ENCODE results near the gene ZNF628. TPM values are rescaled to one million over a fixed set of nuclear protein-coding genes. Genes with fewer than 3 reads are reported as not detected.

Gene ZNF628
- total and polyA plus RNA-seq, 10 donors, result 1.4 to 13.6 (median 7.9) TPM

DNA sequence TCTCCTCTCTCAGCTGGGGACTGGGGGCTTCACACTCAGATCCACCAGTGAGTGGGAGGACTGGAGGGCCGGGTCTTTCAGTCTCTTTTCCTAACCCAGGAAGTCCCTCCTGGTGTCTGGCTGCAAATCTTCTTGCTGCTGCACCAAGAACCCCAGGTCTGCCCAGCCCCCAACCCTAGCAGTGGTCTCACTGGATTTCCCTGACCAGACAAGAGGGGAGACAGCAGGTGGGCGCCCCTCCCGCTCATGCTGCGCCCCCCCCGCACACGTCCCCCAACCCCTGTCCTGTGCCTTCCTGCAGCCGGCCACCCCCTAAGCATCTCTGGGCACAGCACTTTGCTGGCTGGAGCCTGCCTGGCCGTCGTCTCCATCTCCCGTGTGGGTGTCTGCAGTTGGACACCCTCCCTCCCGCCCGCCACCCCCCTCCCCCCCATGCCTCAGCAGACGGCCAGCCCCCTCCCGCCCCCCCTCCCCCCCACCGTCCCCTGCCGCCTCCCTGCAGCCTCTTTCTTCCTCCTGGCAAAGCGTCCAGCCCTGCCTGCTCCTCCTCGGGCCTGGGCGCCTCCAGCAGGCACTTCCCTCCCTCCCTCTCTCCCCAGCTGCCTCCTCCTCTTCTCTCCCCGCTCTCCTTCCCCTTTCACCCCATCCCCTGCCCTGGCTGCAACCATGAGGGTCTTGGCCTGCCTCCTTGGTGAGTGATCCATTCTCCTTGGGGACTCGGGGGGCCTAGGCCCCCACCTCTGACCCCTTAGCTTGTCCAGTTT lies 11.7 kb downstream of the ZNF628 start, which contains the start of gene SSC5D:
Gene SSC5D, plus strand, starts transcription at position 513 of the 764 bp plus-strand sequence. Its CDS starts 154 bp downstream, at position 667.
- DNase-seq, result no peak
- Histone ChIP-seq H3K36me3 (peaks cover 0 to 12% (median 5%) of the 10 kb centered on the region in 6 donors), H3K9me3 (no peaks in the 10 kb centered on the region), H3K27me3 (replicated peaks in 1 of 7) (peaks cover 0 to 57% (median 3%) of the 10 kb centered on the region in 7 donors), H3K27ac (peak within 1 kb of the TSS; percentile 13 to 87 (median 68)), H3K4me3 (peak within 1 kb of the TSS in 3 of 8 donors; percentile 5 to 30 (median 25)), H3K4me1 (peaks cover 12 to 84% (median 47%) of the 10 kb centered on the region in 6 donors)
- intact Hi-C loops (cut with DNase I; ENCODE audit: low total_unique reads), result no loop called here
- TF ChIP-seq POLR2AphosphoS5 (IDR thresholded peaks at IDR 0.05), result peak in 1 of 3 donors; percentile 39
- TF ChIP-seq, protein P1, sequence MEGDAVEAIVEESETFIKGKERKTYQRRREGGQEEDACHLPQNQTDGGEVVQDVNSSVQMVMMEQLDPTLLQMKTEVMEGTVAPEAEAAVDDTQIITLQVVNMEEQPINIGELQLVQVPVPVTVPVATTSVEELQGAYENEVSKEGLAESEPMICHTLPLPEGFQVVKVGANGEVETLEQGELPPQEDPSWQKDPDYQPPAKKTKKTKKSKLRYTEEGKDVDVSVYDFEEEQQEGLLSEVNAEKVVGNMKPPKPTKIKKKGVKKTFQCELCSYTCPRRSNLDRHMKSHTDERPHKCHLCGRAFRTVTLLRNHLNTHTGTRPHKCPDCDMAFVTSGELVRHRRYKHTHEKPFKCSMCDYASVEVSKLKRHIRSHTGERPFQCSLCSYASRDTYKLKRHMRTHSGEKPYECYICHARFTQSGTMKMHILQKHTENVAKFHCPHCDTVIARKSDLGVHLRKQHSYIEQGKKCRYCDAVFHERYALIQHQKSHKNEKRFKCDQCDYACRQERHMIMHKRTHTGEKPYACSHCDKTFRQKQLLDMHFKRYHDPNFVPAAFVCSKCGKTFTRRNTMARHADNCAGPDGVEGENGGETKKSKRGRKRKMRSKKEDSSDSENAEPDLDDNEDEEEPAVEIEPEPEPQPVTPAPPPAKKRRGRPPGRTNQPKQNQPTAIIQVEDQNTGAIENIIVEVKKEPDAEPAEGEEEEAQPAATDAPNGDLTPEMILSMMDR (IDR thresholded peaks at IDR 0.05 in 8 of 11, conservative IDR thresholded peaks at IDR 0.05 in 3 of 11), result no peak
- WGBS, 5 donors, result 22 to 40% (median 36%) methylated on average over 14 to 17 of the region's 21 CpGs

DNA sequence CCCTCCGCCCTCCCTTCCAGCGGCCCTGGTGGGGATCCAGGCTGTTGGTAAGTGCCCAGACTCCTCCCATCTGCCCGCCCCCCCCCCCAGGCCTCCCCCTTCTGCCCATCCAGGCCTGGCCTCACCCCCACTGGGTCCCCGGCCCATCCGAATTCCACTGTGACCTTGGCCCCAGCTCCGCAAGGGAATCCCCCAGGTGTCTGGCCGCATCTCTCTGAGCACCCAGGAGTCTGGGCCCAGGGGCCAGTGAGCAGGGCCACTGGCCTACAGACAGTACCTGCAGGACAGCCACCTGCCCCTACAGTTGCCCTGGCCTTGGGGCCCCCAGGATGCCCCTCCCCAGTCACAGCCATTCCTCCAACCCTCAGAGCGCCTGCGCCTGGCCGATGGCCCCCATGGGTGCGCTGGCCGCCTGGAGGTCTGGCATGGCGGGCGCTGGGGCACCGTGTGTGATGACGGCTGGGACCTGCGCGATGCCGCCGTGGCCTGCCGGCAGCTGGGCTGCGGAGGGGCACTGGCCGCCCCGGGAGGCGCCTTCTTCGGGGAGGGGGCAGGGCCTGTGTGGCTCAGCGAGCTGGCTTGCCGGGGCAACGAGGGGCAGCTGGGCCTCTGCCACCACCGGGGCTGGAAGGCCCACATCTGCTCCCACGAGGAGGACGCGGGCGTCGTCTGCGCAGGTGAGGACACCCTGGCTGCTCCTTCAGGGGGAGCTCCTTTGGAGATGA lies 12.7 kb downstream of the ZNF628 start:
- no peak for DNase-seq
- H3K9me3 ChIP-seq, result no peaks in the 10 kb centered on the region
- peak overlapping the region in 6 of 8 donors; percentile 3 to 87 (median 58) for H3K27ac ChIP-seq
- intact Hi-C loops (cut with DNase I; ENCODE audit: low total_unique reads), result no loop called here
- H3K4me3 ChIP-seq, result peak overlapping the region in 3 of 8 donors; percentile 5 to 25 (median 24)
- H3K27me3 ChIP-seq (replicated peaks in 1 of 7), result peaks cover 0 to 66% (median 13%) of the 10 kb centered on the region in 7 donors
- H3K36me3 ChIP-seq, result peaks cover 0 to 2% (median 0%) of the 10 kb centered on the region in 6 donors
- peak in 1 of 3 donors; percentile 8 for TF ChIP-seq POLR2AphosphoS5 (IDR thresholded peaks at IDR 0.05)
- no peak for TF ChIP-seq POLR2A (IDR thresholded peaks at IDR 0.05)
- TF ChIP-seq, protein P1 (IDR thresholded peaks at IDR 0.05 in 8 of 11, conservative IDR thresholded peaks at IDR 0.05 in 3 of 11), result no peak
- WGBS, 5 donors, result 66 to 77% (median 68%) methylated on average over 3 to 35 of the region's 36 CpGs
- peaks cover 7 to 74% (median 39%) of the 10 kb centered on the region in 6 donors for H3K4me1 ChIP-seq

DNA sequence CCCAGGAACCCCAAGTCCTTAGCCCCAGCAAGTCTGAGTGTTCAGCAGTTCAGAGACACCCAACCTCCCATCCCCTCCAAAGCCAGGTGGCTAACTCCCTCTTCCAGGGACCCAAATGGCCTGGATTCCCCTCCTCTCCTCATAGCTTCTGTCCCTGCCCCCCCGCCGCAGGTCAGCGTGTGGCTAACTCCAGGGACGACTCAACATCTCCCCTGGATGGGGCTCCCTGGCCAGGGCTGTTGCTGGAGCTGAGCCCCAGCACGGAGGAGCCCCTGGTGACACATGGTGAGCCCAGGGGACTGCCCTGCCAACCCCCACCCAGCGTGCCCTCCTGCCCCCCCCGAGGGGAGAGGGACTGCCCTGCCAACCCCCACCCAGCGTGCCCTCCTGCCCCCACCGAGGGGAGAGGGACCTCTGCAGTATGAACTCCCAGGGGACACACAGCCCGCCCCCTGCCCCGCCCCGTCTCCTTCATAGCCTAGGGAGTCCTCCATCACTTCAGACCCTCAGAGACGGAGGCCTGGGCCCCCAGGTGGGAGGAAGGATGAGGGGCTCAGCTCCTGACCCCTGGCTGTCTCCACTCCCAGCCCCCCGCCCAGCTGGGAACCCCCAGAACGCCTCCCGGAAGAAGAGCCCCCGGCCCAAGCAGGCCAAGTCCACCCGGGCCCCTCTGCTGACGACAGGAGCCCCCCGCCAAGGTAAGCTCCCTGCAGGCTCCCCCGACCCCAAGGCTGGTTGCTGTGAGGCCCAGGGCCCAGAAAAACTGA lies 13.5 kb downstream of the ZNF628 start:
- 54 to 75% (median 74%) methylated on average over 10 to 21 of the region's 21 CpGs for WGBS, 5 donors
- H3K27me3 ChIP-seq (replicated peaks in 1 of 7), result peaks cover 0 to 66% (median 14%) of the 10 kb centered on the region in 7 donors
- TF ChIP-seq POLR2AphosphoS5 (IDR thresholded peaks at IDR 0.05) (no peak), POLR2A (IDR thresholded peaks at IDR 0.05) (no peak)
- TF ChIP-seq, protein P1 (IDR thresholded peaks at IDR 0.05 in 8 of 11, conservative IDR thresholded peaks at IDR 0.05 in 3 of 11), result no peak
- H3K9me3 ChIP-seq, result no peaks in the 10 kb centered on the region
- no peak for DNase-seq
- intact Hi-C loops (cut with DNase I; ENCODE audit: low total_unique reads), result no loop called here
- no peaks in the 10 kb centered on the region for H3K36me3 ChIP-seq
- H3K4me1 ChIP-seq, result peaks cover 0 to 66% (median 31%) of the 10 kb centered on the region in 6 donors
- no peak overlapping the region for H3K4me3 ChIP-seq
- peak overlapping the region in 5 of 8 donors; percentile 3 to 87 (median 69) for H3K27ac ChIP-seq

Data from spleen (tissue), 11 donors.